GM10266 (cell line): Measurements from ENCODE around the gene FCHO1.

Experiments
- DNase-seq: peaks from one replicate; pipeline ENCODE4 v3.0.0; 2012; ENCODE audit errors: extremely low spot score
- TF ChIP-seq, protein P1 (sequence below): IDR thresholded peaks from 2 replicates; pipeline ENCODE4 v1.5.1; 2012; ENCODE audit warnings: mild to moderate bottlenecking, low read depth; ENCODE audit not compliant: control insufficient read depth, insufficient read depth; ENCODE audit errors: missing control alignments

Gene FCHO1, protein sequence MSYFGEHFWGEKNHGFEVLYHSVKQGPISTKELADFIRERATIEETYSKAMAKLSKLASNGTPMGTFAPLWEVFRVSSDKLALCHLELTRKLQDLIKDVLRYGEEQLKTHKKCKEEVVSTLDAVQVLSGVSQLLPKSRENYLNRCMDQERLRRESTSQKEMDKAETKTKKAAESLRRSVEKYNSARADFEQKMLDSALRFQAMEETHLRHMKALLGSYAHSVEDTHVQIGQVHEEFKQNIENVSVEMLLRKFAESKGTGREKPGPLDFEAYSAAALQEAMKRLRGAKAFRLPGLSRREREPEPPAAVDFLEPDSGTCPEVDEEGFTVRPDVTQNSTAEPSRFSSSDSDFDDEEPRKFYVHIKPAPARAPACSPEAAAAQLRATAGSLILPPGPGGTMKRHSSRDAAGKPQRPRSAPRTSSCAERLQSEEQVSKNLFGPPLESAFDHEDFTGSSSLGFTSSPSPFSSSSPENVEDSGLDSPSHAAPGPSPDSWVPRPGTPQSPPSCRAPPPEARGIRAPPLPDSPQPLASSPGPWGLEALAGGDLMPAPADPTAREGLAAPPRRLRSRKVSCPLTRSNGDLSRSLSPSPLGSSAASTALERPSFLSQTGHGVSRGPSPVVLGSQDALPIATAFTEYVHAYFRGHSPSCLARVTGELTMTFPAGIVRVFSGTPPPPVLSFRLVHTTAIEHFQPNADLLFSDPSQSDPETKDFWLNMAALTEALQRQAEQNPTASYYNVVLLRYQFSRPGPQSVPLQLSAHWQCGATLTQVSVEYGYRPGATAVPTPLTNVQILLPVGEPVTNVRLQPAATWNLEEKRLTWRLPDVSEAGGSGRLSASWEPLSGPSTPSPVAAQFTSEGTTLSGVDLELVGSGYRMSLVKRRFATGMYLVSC

DNA sequence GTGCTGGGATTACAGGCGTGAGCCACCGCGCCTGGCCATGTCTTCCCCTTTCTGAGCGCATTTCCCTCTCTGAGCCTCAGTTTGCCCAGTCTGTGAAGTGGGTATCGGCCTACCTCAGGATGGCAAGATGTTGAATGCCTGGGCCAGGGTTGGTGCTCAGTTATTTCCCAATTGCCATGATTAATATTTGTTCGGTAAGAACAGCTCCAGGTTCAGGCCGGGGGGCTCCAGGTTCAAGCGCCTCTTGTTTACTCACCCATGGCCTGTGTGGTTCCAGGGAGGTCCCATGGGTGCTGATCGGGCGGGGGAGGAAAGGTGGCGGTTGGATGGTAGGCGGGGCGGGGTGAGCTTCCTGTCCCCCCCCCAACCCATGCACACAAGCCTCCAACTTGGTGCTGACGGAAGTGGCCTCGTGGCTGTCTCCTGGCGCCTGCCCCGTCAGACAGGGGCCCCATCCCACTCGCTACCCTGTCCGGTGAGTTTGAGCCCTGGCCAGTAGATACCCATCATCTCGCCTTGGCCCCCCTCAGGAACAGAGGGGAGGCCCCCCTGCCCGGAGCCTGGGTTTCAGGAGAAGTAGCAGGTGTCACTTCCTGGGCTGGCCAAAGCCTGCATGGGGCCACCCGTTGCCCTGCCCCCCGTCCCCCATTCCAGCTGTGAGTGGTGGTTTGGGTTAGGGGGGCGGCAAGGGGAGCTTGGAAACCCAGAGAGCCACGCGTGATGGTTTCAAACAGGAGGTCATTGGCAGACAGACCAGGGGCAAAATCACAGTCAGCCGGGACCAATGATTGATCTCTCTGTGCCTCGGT, at the start of gene FCHO1:
Gene FCHO1, plus strand, starts transcription at position 375 of the 809 bp plus-strand sequence. CDS start 3,688 bp downstream, outside the sequence.
- TF ChIP-seq, protein P1, sequence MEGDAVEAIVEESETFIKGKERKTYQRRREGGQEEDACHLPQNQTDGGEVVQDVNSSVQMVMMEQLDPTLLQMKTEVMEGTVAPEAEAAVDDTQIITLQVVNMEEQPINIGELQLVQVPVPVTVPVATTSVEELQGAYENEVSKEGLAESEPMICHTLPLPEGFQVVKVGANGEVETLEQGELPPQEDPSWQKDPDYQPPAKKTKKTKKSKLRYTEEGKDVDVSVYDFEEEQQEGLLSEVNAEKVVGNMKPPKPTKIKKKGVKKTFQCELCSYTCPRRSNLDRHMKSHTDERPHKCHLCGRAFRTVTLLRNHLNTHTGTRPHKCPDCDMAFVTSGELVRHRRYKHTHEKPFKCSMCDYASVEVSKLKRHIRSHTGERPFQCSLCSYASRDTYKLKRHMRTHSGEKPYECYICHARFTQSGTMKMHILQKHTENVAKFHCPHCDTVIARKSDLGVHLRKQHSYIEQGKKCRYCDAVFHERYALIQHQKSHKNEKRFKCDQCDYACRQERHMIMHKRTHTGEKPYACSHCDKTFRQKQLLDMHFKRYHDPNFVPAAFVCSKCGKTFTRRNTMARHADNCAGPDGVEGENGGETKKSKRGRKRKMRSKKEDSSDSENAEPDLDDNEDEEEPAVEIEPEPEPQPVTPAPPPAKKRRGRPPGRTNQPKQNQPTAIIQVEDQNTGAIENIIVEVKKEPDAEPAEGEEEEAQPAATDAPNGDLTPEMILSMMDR: no peak
- DNase-seq: peak; percentile 79

DNA sequence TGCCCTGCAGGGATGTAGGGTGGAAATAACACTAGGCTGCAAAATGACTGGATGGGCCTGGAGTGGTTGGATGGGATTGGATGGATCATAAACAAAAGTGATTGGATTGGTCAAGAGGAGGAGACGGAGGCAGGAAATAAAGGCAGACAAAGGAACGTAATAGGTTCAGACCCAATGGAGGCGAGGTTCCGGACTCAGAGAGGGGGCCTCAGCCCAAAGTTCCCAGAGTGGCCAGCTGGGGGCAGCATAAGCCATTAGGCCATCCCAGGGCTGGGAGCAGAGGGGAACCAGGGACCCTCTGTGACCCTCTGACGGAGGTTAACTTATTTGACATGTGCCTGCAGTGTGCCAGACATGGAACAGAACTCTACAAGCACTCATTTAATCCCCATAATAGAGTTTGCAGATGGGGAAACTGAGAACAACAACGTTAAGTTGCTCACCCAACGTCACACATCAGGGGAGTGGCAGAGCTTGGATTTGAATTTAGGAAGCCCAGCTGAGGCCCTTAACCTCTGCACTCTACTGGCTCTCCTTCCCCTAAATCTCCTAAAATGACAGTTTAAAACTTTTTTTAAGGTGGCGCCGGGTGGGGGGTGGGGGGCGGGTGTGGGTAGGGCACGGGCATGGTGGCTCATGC, 47.3 kb upstream of the FCHO1 start:
- TF ChIP-seq, protein P1: peak; percentile 83
- DNase-seq: peak; percentile 73

DNA sequence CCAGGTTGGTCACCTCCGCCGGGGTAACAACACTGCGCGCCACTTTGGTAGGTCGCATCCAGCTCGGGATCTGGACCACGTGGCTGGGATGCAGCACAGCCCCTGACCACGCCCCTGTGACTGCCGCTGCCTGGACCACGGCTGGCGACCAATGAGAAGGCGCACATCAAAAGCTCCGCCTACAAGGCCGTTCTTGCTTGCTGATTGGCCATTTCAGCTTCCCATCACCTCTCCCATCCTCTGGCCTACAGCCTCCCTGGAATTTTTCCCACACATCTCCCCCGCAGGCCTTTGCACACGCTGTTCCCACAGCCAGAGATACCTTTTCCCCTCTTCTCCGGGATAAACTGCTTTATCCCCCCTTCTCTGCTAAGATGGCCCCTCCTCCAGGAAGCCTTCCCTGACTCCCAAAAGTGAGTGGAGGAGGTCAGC, 44.5 kb upstream of the FCHO1 start:
- DNase-seq: no peak

DNA sequence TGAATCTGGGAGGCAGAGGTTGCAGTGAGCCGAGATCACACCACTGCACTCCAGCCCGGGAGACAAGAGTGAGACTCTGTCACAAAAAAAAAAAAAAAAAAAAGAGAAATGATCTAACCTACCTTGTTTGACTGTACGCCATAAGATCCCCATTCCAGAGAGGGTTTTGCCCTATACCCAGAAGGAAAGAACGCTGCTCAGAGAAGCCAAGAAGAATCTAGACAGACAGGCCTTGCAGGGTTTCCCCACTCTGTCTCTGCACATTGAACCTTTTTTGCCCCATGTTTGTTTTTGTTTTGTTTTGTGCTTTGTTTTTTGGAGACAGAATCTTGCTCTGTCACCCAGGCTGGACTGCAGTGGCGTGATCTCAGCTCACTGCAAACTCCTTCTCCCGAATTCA, 39.4 kb upstream of the FCHO1 start:
- no peak for DNase-seq
- TF ChIP-seq, protein P1: no peak

More for the DNA sequence above, 44.5 kb upstream of the FCHO1 start:
- TF ChIP-seq, protein P1: no peak

DNA sequence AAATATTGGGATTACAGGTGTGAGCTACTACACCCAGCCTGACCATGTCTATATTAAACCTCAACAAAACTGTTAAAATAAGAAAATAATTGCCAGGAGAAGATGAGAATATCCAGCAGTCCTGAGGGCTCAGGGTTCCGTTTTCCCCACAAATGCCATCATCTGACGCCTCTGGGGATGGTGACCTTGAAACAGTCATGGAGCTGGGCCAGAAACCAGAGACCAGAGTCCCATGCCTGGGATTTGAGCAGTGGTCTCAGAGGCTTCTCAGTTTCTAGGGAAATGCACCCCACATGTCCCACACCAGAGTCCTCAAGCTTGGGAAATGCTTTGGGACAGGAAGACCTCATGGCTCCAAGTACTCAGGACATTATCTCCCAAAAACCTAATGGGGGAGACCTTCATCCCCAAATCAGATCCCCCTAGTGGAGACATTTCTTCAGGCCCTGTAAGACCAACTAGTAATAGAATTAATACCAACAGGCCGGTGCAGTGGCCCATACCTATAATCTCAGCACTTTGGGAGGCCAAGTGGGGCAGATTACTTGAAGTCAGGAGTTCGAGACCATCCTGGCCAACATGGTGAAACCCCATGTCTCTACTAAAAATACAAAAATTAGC, 34.9 kb upstream of the FCHO1 start:
- TF ChIP-seq, protein P1: peak; percentile 15
- DNase-seq: peak; percentile 42

DNA sequence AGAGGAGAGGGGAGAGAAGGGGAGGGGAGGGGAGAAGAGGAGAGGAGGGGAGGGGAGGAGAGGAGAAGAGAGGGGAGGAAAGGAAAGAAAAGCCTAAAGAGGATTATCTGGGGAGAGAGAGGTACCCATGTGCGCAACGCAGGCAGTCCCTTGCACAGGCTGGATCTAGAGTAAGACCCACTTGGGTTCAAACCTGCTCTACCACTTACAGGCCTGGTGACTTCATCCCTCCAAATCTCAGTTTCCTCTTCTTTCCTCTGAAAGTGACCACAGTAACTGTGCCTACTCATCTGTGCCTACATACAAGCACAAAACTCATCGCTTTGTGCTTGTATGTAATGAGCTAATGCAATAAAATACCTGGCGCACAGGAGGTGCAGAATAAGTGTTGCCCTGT, 32.7 kb upstream of the FCHO1 start:
- TF ChIP-seq, protein P1: no peak
- DNase-seq: no peak
